ENCODE results near the gene MAIP1.
"Not testable (repeated sequence)": the region's sequence is repeated elsewhere in the genome, so short reads cannot be mapped to it uniquely, and the experiment has no call there.

- not testable (repeated sequence) for TF ChIP-seq EZH2phosphoT487 (IDR thresholded peaks at IDR 0.05; ENCODE audit: insufficient read depth, low read depth); EZH2 (IDR thresholded peaks at IDR 0.05; ENCODE audit: insufficient read depth, poor library complexity, severe bottlenecking)
Measured at GRCh38 chr2:199912553-199913114, 42.7 kb upstream of the MAIP1 start.

All from GM23248 (cell line).